ENCODE measurements around the gene SMAD7.

The SMAD7 gene

GRCh38 chr18:48893061-48893607, 57.6 kb downstream of the SMAD7 start:
- DNase-seq = no peak

- DNase-seq = no peak
Observed at GRCh38 chr18:48892146-48892855, 58.5 kb downstream of the SMAD7 start.

- no peak for DNase-seq
Observed at GRCh38 chr18:48891721-48892120, 59.0 kb downstream of the SMAD7 start.

GRCh38 chr18:48889981-48890762, 60.6 kb downstream of the SMAD7 start:
- peak; percentile 50 for DNase-seq

GRCh38 chr18:48889115-48889941, 61.4 kb downstream of the SMAD7 start:
- peak; percentile 72 for DNase-seq

- no peak for DNase-seq
Observed at GRCh38 chr18:48888773-48889080, 62.0 kb downstream of the SMAD7 start.

- no peak for DNase-seq
Observed at GRCh38 chr18:48887905-48888772, 62.6 kb downstream of the SMAD7 start.

GRCh38 chr18:48887294-48887904, 63.4 kb downstream of the SMAD7 start:
- DNase-seq = no peak

GRCh38 chr18:48886520-48887293, 64.1 kb downstream of the SMAD7 start:
- DNase-seq = no peak

- DNase-seq = no peak
Observed at GRCh38 chr18:48885924-48886400, 64.8 kb downstream of the SMAD7 start.

- no peak for DNase-seq
Observed at GRCh38 chr18:48885266-48885923, 65.4 kb downstream of the SMAD7 start.

GRCh38 chr18:48884771-48885170, 66.0 kb downstream of the SMAD7 start:
- DNase-seq = no peak

- no peak for DNase-seq
Observed at GRCh38 chr18:48884306-48884705, 66.5 kb downstream of the SMAD7 start.

- DNase-seq = no peak
Observed at GRCh38 chr18:48882379-48882778, 68.4 kb downstream of the SMAD7 start.

GRCh38 chr18:48880931-48881330, 69.8 kb downstream of the SMAD7 start:
- DNase-seq = no peak

GRCh38 chr18:48879008-48879431, 71.7 kb downstream of the SMAD7 start:
- no peak for DNase-seq

GRCh38 chr18:48878471-48878870, 72.3 kb downstream of the SMAD7 start:
- DNase-seq = no peak

- no peak for DNase-seq
Observed at GRCh38 chr18:48877941-48878340, 72.8 kb downstream of the SMAD7 start.

GRCh38 chr18:48876590-48876989, 74.2 kb downstream of the SMAD7 start:
- no peak for DNase-seq

- peak; percentile 65 for DNase-seq
Observed at GRCh38 chr18:48875942-48876511, 74.7 kb downstream of the SMAD7 start.

Data from retina (tissue), 1 donor.